ENCODE measurements around the gene SCFD2. TPM values are rescaled to one million over a fixed set of nuclear protein-coding genes. Genes with fewer than 3 reads are reported as not detected.

Gene SCFD2
- total RNA-seq, 1 donor from 2014 or later = 11.9 TPM

DNA sequence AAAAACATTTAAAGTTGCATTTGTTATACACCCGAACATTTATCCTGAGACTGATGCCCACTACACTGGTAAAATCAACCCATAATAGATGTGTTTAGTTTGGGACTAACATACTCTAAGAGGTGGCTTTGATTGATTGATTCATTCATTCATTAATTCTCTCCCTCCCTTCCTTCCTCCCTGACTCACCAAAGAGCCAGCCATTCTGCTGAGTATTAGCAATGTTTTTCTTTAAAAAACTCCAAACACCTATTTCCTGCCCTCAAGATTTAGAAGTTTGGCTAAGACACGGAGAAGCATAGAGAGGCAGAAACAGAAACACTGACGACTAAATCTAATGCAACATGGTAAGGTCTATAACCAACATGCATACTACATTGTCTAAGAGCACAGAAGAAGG lies 414.8 kb downstream of the SCFD2 start:
- no peaks in the 10 kb centered on the region for H3K79me2 ChIP-seq (ENCODE audit: insufficient read depth, low read length)
- H3K36me3 ChIP-seq (ENCODE audit: insufficient read depth, low read length) = no peaks in the 10 kb centered on the region
- H4K20me1 ChIP-seq (ENCODE audit: insufficient read depth, low read length) = no peaks in the 10 kb centered on the region
- no peak overlapping the region for H2AFZ ChIP-seq (ENCODE audit: low read depth, low read length)
- Mint-ChIP-seq H3K4me1 (ENCODE audit: low read depth, unreplicated experiment) (peaks cover 11% of the 10 kb centered on the region), H3K36me3 (ENCODE audit: low read depth, unreplicated experiment) (peaks cover 3% of the 10 kb centered on the region), H3K27me3 (ENCODE audit: low read depth, unreplicated experiment) (no peaks in the 10 kb centered on the region), H3K4me3 (ENCODE audit: unreplicated experiment) (no peak overlapping the region), H3K27ac (ENCODE audit: unreplicated experiment) (no peak overlapping the region), H3K9me3 (ENCODE audit: unreplicated experiment) (no peaks in the 10 kb centered on the region)
- peak overlapping the region; percentile 48 for H3K4me2 ChIP-seq (ENCODE audit: low read length)
- TF ChIP-seq EZH2 (IDR thresholded peaks at IDR 0.05; ENCODE audit: insufficient read depth, low read length) = no peak
- TF ChIP-seq, protein P1, sequence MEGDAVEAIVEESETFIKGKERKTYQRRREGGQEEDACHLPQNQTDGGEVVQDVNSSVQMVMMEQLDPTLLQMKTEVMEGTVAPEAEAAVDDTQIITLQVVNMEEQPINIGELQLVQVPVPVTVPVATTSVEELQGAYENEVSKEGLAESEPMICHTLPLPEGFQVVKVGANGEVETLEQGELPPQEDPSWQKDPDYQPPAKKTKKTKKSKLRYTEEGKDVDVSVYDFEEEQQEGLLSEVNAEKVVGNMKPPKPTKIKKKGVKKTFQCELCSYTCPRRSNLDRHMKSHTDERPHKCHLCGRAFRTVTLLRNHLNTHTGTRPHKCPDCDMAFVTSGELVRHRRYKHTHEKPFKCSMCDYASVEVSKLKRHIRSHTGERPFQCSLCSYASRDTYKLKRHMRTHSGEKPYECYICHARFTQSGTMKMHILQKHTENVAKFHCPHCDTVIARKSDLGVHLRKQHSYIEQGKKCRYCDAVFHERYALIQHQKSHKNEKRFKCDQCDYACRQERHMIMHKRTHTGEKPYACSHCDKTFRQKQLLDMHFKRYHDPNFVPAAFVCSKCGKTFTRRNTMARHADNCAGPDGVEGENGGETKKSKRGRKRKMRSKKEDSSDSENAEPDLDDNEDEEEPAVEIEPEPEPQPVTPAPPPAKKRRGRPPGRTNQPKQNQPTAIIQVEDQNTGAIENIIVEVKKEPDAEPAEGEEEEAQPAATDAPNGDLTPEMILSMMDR (IDR thresholded peaks at IDR 0.05; ENCODE audit: insufficient read depth, low read depth, low read length) = no peak
- H3K4me1 ChIP-seq (ENCODE audit: insufficient read depth, low read length) = peaks cover 6% of the 10 kb centered on the region
- H3K27ac ChIP-seq (ENCODE audit: low read depth, low read length) = no peak overlapping the region
- FAIRE-seq (no peak), DNase-seq (ENCODE audit: low read depth) (no peak)
- no peaks in the 10 kb centered on the region for H3K27me3 ChIP-seq (ENCODE audit: insufficient read depth, low read length)
- no peak overlapping the region for H3K4me3 ChIP-seq (ENCODE audit: insufficient read depth, low read depth, low read length)
- no peaks in the 10 kb centered on the region for H3K9me3 ChIP-seq (ENCODE audit: insufficient read depth, low read depth, low read length)
- H3K9ac ChIP-seq (ENCODE audit: low read length) = no peak overlapping the region

DNA sequence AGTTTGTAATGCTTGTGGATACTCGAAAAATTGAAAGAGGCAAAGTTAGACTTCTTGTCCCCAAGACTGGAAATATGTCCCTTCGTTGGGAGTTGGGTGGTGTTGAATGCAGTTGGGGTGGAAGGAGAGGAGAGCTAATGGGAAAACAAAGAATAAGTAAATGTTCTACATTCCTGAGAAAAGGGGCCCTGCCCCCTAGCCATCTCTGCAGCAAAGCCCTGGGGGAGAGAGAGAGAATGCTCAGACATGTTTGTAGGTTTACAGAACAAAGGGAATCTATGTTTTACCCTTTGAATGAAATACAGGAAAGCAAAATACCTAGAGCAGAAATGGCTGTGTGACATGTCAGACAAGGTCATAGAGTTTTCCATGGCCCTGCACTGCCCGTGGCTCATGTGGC lies 415.6 kb downstream of the SCFD2 start:
- H2AFZ ChIP-seq (ENCODE audit: low read depth, low read length) = no peak overlapping the region
- H3K27me3 ChIP-seq (ENCODE audit: insufficient read depth, low read length) = no peaks in the 10 kb centered on the region
- H3K9ac ChIP-seq (ENCODE audit: low read length) = no peak overlapping the region
- H4K20me1 ChIP-seq (ENCODE audit: insufficient read depth, low read length) = no peaks in the 10 kb centered on the region
- H3K4me1 ChIP-seq (ENCODE audit: insufficient read depth, low read length) = peaks cover 6% of the 10 kb centered on the region
- Mint-ChIP-seq H3K36me3 (ENCODE audit: low read depth, unreplicated experiment) (peaks cover 3% of the 10 kb centered on the region), H3K9me3 (ENCODE audit: unreplicated experiment) (no peaks in the 10 kb centered on the region), H3K27ac (ENCODE audit: unreplicated experiment) (peak overlapping the region; percentile 66), H3K4me1 (ENCODE audit: low read depth, unreplicated experiment) (peaks cover 11% of the 10 kb centered on the region), H3K27me3 (ENCODE audit: low read depth, unreplicated experiment) (no peaks in the 10 kb centered on the region), H3K4me3 (ENCODE audit: unreplicated experiment) (peak overlapping the region; percentile 61)
- no peak for TF ChIP-seq EZH2 (IDR thresholded peaks at IDR 0.05; ENCODE audit: insufficient read depth, low read length)
- H3K4me3 ChIP-seq (ENCODE audit: insufficient read depth, low read depth, low read length) = no peak overlapping the region
- DNase-seq (ENCODE audit: low read depth) = no peak
- no peaks in the 10 kb centered on the region for H3K79me2 ChIP-seq (ENCODE audit: insufficient read depth, low read length)
- no peak overlapping the region for H3K27ac ChIP-seq (ENCODE audit: low read depth, low read length)
- no peaks in the 10 kb centered on the region for H3K9me3 ChIP-seq (ENCODE audit: insufficient read depth, low read depth, low read length)
- H3K36me3 ChIP-seq (ENCODE audit: insufficient read depth, low read length) = no peaks in the 10 kb centered on the region
- no peak overlapping the region for H3K4me2 ChIP-seq (ENCODE audit: low read length)
- no peak for FAIRE-seq

DNA sequence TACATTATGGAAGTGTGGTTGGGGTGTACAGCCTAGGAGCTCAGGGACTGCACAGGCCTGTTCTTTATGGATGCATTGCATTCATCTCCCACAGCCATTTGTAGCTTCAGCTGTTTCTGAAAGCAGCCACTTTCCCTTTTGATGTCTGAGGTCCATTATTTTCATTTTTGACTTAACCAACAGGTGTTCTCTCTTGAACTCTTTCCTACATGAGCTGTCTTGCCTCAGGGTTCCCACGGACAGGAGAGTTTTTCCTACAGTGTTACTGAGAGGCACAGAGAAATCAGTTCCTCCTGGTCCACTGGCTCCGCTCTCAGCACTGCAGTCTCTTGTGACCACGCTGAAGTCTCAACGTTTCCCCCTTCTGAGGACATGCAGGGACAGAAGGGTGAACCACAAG lies 416.5 kb downstream of the SCFD2 start:
- Mint-ChIP-seq H3K4me3 (ENCODE audit: unreplicated experiment) (no peak overlapping the region), H3K36me3 (ENCODE audit: low read depth, unreplicated experiment) (peaks cover 3% of the 10 kb centered on the region), H3K27ac (ENCODE audit: unreplicated experiment) (no peak overlapping the region), H3K27me3 (ENCODE audit: low read depth, unreplicated experiment) (no peaks in the 10 kb centered on the region), H3K9me3 (ENCODE audit: unreplicated experiment) (no peaks in the 10 kb centered on the region), H3K4me1 (ENCODE audit: low read depth, unreplicated experiment) (peaks cover 11% of the 10 kb centered on the region)
- Histone ChIP-seq H3K4me1 (ENCODE audit: insufficient read depth, low read length) (peaks cover 6% of the 10 kb centered on the region), H3K4me3 (ENCODE audit: insufficient read depth, low read depth, low read length) (no peak overlapping the region), H3K36me3 (ENCODE audit: insufficient read depth, low read length) (no peaks in the 10 kb centered on the region), H3K9me3 (ENCODE audit: insufficient read depth, low read depth, low read length) (no peaks in the 10 kb centered on the region), H2AFZ (ENCODE audit: low read depth, low read length) (no peak overlapping the region), H3K27me3 (ENCODE audit: insufficient read depth, low read length) (no peaks in the 10 kb centered on the region), H4K20me1 (ENCODE audit: insufficient read depth, low read length) (no peaks in the 10 kb centered on the region), H3K27ac (ENCODE audit: low read depth, low read length) (no peak overlapping the region), H3K9ac (ENCODE audit: low read length) (no peak overlapping the region), H3K4me2 (ENCODE audit: low read length) (no peak overlapping the region), H3K79me2 (ENCODE audit: insufficient read depth, low read length) (no peaks in the 10 kb centered on the region)
- TF ChIP-seq EZH2 (IDR thresholded peaks at IDR 0.05; ENCODE audit: insufficient read depth, low read length) = no peak
- TF ChIP-seq, protein P1 (IDR thresholded peaks at IDR 0.05; ENCODE audit: insufficient read depth, low read depth, low read length) = no peak
- DNase-seq (ENCODE audit: low read depth) = no peak
- no peak for FAIRE-seq

Data from astrocyte (in vitro differentiated cells and primary cell).